Activated CD8-positive, alpha-beta T cell treated with anti-CD3 and anti-CD28 coated beads, Interleukin-2, amount 10 ng/mL, durations not matched to agents 7 days and 5 days (primary cell): ENCODE results near the gene AQP12A. TPM values are rescaled to one million over a fixed set of nuclear protein-coding genes. Genes with fewer than 3 reads are reported as not detected.
"Not testable (repeated sequence)": the region's sequence is repeated elsewhere in the genome, so short reads cannot be mapped to it uniquely, and the experiment has no call there.

Experiments used
- ATAC-seq: fragments of 150-1000 bp; cut with Tn5 transposase; one replicate; pipeline ENCODE4 v1.10.0; 2021; ENCODE audit warnings: moderate library complexity
- CTCF ChIA-PET: fragments of 350-600 bp; sonication (Branson Sonifier 250); formaldehyde crosslinking; loops from one replicate; lab custom pipeline; 2021; ENCODE audit warnings: antibody characterized with exemption; lab: Charles Lee
- POLR2A ChIA-PET: fragments of 350-600 bp; sonication (Branson Sonifier 250); formaldehyde crosslinking; loops from one replicate; lab custom pipeline; 2021; ENCODE audit warnings: antibody characterized with exemption; lab: Charles Lee
- DNase-seq: peaks from one replicate; pipeline ENCODE4 v3.0.0-alpha.2; 2020
- H3K27ac Mint-ChIP-seq: one replicate; pipeline ENCODE4 v1.8.0; 2021; ENCODE audit warnings: mild to moderate bottlenecking, mixed read lengths
- H3K27me3 Mint-ChIP-seq: one replicate; pipeline ENCODE4 v1.8.0; 2021; ENCODE audit warnings: low read depth, mixed read lengths
- H3K36me3 Mint-ChIP-seq: one replicate; pipeline ENCODE4 v1.8.0; 2021; ENCODE audit warnings: low read depth, mixed read lengths
- H3K4me1 Mint-ChIP-seq: one replicate; pipeline ENCODE4 v1.8.0; 2021; ENCODE audit warnings: low read depth, mixed read lengths
- H3K4me3 Mint-ChIP-seq: one replicate; pipeline ENCODE4 v1.8.0; 2021; ENCODE audit warnings: mild to moderate bottlenecking, mixed read lengths
- H3K9me3 Mint-ChIP-seq: one replicate; pipeline ENCODE4 v1.8.0; 2022; ENCODE audit warnings: mixed read lengths; ENCODE audit not compliant: insufficient read depth
- total RNA-seq, 2 experiments: library from RNA; stranded (reverse); gene quantifications; one replicate each; pipeline ENCODE4 v1.2.3, GENCODE V29; 2021

The AQP12A gene
- total RNA-seq, 2 experiments from 2014 or later: not detected

DNA sequence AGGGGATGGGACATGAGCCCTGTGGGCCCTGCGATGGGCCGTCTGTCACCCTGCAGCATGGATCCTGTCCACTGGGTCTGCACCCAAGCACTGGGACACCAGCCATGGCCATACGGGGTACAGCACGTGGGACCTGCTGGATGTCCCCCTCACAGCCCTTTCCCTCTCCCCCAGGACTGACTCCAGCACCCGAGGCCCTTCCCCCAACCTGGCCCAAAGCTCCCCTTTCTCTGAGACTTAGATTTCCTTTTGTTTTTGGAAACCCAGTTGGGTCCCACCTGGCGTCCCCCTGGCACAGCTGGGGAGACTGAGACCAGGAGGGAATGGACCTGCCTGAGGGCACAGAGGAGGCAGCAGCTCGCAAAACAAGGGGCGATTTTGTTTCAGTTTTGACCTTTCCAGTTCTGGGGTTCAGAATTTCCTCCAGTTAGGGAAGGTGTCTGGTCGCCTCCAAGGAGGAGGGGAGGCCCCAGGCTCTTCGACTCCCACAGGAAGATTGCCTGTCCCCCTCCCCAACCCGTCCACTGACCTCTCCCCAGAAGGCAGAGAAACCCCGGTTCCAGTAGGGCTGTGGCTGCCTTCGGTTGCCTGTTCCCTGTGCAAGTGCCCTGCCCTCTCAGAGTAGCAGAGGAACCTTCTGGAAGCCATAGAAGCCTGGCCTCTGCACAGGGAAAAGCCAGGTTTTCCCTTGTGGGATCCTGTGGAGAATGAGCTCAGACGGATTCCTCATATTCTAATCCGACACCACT lies 7.5 kb upstream of the AQP12A start:
- POLR2A ChIA-PET, H3K36me3 Mint-ChIP-seq, CTCF ChIA-PET, H3K27me3 Mint-ChIP-seq, H3K9me3 Mint-ChIP-seq, DNase-seq: not testable (repeated sequence)
- Mint-ChIP-seq H3K4me1 (peaks cover 17% of the 10 kb centered on the region), H3K4me3 (peak overlapping the region; percentile 47), H3K27ac (peak overlapping the region; percentile 66)
- peak; percentile 38 for ATAC-seq

- no peak overlapping the region for H3K4me3 Mint-ChIP-seq
Observed at GRCh38 chr2:240685771-240686371, 5.8 kb upstream of the AQP12A start.

GRCh38 chr2:240686460-240686859 lies 5.2 kb upstream of the AQP12A start:
- ChIA-PET POLR2A (interaction anchor here (0.6 kb wide), 1 partner anchor 297 kb away, joined by 3 read pairs; no protein-coding TSS in a partner anchor), CTCF (interaction anchor here (1.4 kb wide), 1 partner anchor 172 kb away, joined by 3 read pairs; no protein-coding TSS in a partner anchor)
- Mint-ChIP-seq H3K4me1 (peaks cover 26% of the 10 kb centered on the region), H3K4me3 (no peak overlapping the region), H3K36me3 (no peaks in the 10 kb centered on the region), H3K9me3 (no peaks in the 10 kb centered on the region), H3K27me3 (no peaks in the 10 kb centered on the region), H3K27ac (peak overlapping the region; percentile 17)
- DNase-seq (peak; percentile 18), ATAC-seq (no peak)

More at GRCh38 chr2:240685771-240686371, 5.8 kb upstream of the AQP12A start:
- H3K27ac Mint-ChIP-seq: no peak overlapping the region
- ChIA-PET CTCF (interaction anchor here (1.4 kb wide), 1 partner anchor 172 kb away, joined by 3 read pairs; no protein-coding TSS in a partner anchor), POLR2A (no interaction called here)
- no peak for ATAC-seq
- peaks cover 24% of the 10 kb centered on the region for H3K4me1 Mint-ChIP-seq
- peak; percentile 25 for DNase-seq
- H3K9me3 Mint-ChIP-seq: no peaks in the 10 kb centered on the region
- no peaks in the 10 kb centered on the region for H3K36me3 Mint-ChIP-seq
- no peaks in the 10 kb centered on the region for H3K27me3 Mint-ChIP-seq

GRCh38 chr2:240687045-240687740 lies 4.5 kb upstream of the AQP12A start:
- DNase-seq (peak; percentile 12), ATAC-seq (no peak)
- no peaks in the 10 kb centered on the region for H3K27me3 Mint-ChIP-seq
- H3K36me3 Mint-ChIP-seq: no peaks in the 10 kb centered on the region
- ChIA-PET CTCF (interaction anchor here (1.4 kb wide), 1 partner anchor 173 kb away, joined by 3 read pairs; no protein-coding TSS in a partner anchor), POLR2A (interaction anchor here (0.6 kb wide), 1 partner anchor 296 kb away, joined by 3 read pairs; no protein-coding TSS in a partner anchor)
- no peak overlapping the region for H3K4me3 Mint-ChIP-seq
- peaks cover 26% of the 10 kb centered on the region for H3K4me1 Mint-ChIP-seq
- no peak overlapping the region for H3K27ac Mint-ChIP-seq
- H3K9me3 Mint-ChIP-seq: no peaks in the 10 kb centered on the region

GRCh38 chr2:240687741-240688552 lies 3.7 kb upstream of the AQP12A start:
- ATAC-seq (no peak), DNase-seq (peak; percentile 16)
- H3K4me3 Mint-ChIP-seq: no peak overlapping the region
- H3K27ac Mint-ChIP-seq: no peak overlapping the region
- ChIA-PET POLR2A (no interaction called here), CTCF (interaction anchor here (0.8 kb wide), 1 partner anchor 174 kb away, joined by 3 read pairs; no protein-coding TSS in a partner anchor)
- no peaks in the 10 kb centered on the region for H3K36me3 Mint-ChIP-seq
- H3K4me1 Mint-ChIP-seq: peaks cover 26% of the 10 kb centered on the region
- no peaks in the 10 kb centered on the region for H3K9me3 Mint-ChIP-seq
- H3K27me3 Mint-ChIP-seq: no peaks in the 10 kb centered on the region

DNA sequence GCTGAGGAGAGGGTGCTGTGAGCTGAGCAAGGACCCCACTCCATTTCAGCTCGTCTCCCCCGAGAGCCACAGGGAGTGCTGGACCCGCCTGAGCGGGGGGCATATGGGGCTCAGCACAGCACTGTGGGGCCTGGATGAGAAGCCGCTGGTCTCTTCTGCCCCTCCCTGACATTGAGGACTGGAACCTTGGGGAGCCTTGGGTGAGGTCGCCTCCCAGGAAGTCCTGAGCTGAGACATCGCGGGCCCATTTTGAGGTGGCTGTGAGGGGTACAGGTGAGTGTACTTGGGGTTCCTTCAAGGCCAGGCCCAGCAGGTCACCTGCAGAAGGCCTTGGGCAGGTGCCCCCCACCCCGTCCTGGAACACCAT lies 3.1 kb upstream of the AQP12A start:
- Mint-ChIP-seq H3K27me3 (no peaks in the 10 kb centered on the region), H3K36me3 (no peaks in the 10 kb centered on the region), H3K27ac (no peak overlapping the region), H3K4me3 (no peak overlapping the region), H3K4me1 (peaks cover 26% of the 10 kb centered on the region), H3K9me3 (no peaks in the 10 kb centered on the region)
- DNase-seq (peak; percentile 16), ATAC-seq (no peak)
- ChIA-PET POLR2A (no interaction called here), CTCF (interaction anchor here (0.8 kb wide), 1 partner anchor 174 kb away, joined by 3 read pairs; no protein-coding TSS in a partner anchor)

DNA sequence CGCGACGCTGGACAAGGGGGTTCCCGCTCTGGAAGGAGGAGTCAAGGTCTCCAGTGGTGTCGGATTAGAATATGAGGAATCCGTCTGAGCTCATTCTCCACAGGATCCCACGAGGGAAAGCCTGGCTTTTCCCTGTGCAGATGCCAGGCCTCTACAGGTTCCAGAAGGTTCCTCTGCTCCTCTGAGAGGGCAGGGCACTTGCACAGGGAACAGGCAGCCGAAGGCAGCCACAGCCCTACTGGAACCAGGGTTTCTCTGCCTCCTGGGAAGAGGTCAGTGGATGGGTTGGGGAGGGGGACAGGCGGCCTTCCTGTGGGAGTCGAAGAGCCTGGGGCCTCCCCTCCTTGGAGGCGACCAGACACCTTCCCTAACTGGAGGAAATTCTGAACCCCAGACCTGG lies 1.7 kb upstream of the AQP12A start:
- Mint-ChIP-seq H3K36me3 (no peaks in the 10 kb centered on the region), H3K4me3 (no peak overlapping the region), H3K4me1 (peaks cover 20% of the 10 kb centered on the region), H3K27me3 (no peaks in the 10 kb centered on the region), H3K9me3 (no peaks in the 10 kb centered on the region), H3K27ac (no peak overlapping the region)
- ATAC-seq (no peak), DNase-seq (peak; percentile 15)
- ChIA-PET CTCF (no interaction called here), POLR2A (no interaction called here)

- DNase-seq (peak; percentile 19), ATAC-seq (peak; percentile 60)
- Mint-ChIP-seq H3K27ac (peak overlapping the region; percentile 49), H3K4me1 (peaks cover 20% of the 10 kb centered on the region)
- H3K4me3 Mint-ChIP-seq, H3K9me3 Mint-ChIP-seq, POLR2A ChIA-PET, H3K36me3 Mint-ChIP-seq, CTCF ChIA-PET, H3K27me3 Mint-ChIP-seq: not testable (repeated sequence)
Observed at GRCh38 chr2:240690421-240691074, 1.1 kb upstream of the AQP12A start.

DNA sequence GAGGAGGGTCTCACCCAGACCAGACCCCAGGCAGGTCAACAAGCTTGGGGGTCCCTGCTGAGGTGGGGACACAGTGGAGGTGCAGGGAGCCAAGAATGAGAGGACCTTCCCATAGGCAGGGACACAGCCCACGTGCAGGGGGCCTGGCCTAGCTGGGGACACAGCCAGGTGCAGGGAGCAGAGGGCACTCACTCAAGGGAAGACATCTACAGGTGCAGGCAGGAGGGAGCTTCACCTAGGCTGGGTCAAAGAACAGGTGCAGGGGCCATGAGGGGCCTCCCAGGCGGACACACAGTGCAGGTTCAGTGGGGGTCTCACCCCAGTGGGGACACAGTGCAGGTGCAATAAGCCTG lies 615 bp upstream of the AQP12A start:
- not testable (repeated sequence) for H3K4me3 Mint-ChIP-seq, DNase-seq

GRCh38 chr2:240692583-240693561 lies 1.2 kb downstream of the AQP12A start:
- CTCF ChIA-PET, POLR2A ChIA-PET, H3K27ac Mint-ChIP-seq: not testable (repeated sequence)

More for the DNA sequence above, 615 bp upstream of the AQP12A start:
- CTCF ChIA-PET, H3K36me3 Mint-ChIP-seq, ATAC-seq, POLR2A ChIA-PET, H3K9me3 Mint-ChIP-seq, H3K27me3 Mint-ChIP-seq: not testable (repeated sequence)
- peak overlapping the region; percentile 49 for H3K27ac Mint-ChIP-seq
- peaks cover 17% of the 10 kb centered on the region for H3K4me1 Mint-ChIP-seq

More at GRCh38 chr2:240692583-240693561, 1.2 kb downstream of the AQP12A start:
- not testable (repeated sequence) for H3K36me3 Mint-ChIP-seq, DNase-seq, ATAC-seq, H3K9me3 Mint-ChIP-seq, H3K4me3 Mint-ChIP-seq, H3K4me1 Mint-ChIP-seq, H3K27me3 Mint-ChIP-seq
